Liver (tissue), 9 donors: ENCODE data around the gene HSD11B1L. TPM values are rescaled to one million over a fixed set of nuclear protein-coding genes. Genes with fewer than 3 reads are reported as not detected.

Source experiments
- DNase-seq: peaks from one replicate; pipeline ENCODE4 v3.0.0-alpha.2; 2017; ENCODE audit warnings: low spot score
- H3K27ac ChIP-seq, 2 donors: one replicate each; pipeline ENCODE4 v1.7.0; 2013; ENCODE audit warnings: inconsistent platforms in 2 of 2, low read length in 2 of 2, control low read depth in 1 of 2, low read depth in 1 of 2, mild to moderate bottlenecking in 1 of 2
- H3K27me3 ChIP-seq, 4 donors: one replicate each; pipeline versions ENCODE4 v1.6.1 to v1.7.0; 2013; ENCODE audit warnings: low read length in 3 of 4, inconsistent platforms in 1 of 4, mild to moderate bottlenecking in 1 of 4, moderate library complexity in 1 of 4; ENCODE audit not compliant: control insufficient read depth in 4 of 4, insufficient read depth in 4 of 4
- H3K36me3 ChIP-seq, 4 donors: one replicate each; pipeline versions ENCODE4 v1.6.1 to v1.7.0; 2013; ENCODE audit warnings: low read length in 3 of 4, mild to moderate bottlenecking in 3 of 4, low read depth in 1 of 4, moderate library complexity in 1 of 4; ENCODE audit not compliant: control insufficient read depth in 4 of 4, insufficient read depth in 3 of 4
- H3K4me1 ChIP-seq, 4 donors: one replicate each; pipeline versions ENCODE4 v1.6.1 to v1.7.0; 2013; ENCODE audit warnings: low read length in 3 of 4, mild to moderate bottlenecking in 3 of 4, moderate library complexity in 1 of 4; ENCODE audit not compliant: control insufficient read depth in 4 of 4, insufficient read depth in 4 of 4
- H3K4me3 ChIP-seq, 3 donors: one replicate each; pipeline versions ENCODE4 v1.6.1 to v1.7.0; 2013; ENCODE audit warnings: low read length in 3 of 3, control low read depth in 1 of 3, low read depth in 1 of 3, mild to moderate bottlenecking in 1 of 3
- H3K9ac ChIP-seq, 2 donors: one replicate each; pipeline ENCODE4 v1.7.0; 2013; ENCODE audit warnings: low read length in 2 of 2, mild to moderate bottlenecking in 2 of 2, moderate library complexity in 2 of 2, control low read depth in 1 of 2, low read depth in 1 of 2
- H3K9me3 ChIP-seq, 4 donors: one replicate each; pipeline versions ENCODE4 v1.6.1 to v1.7.0; 2013; ENCODE audit warnings: low read length in 3 of 4; ENCODE audit not compliant: control insufficient read depth in 4 of 4
- EGR1 ChIP-seq, 2 donors: IDR thresholded peaks; 2 replicates each; pipeline ENCODE4 v1.6.1; 2016 to 2018; ENCODE audit warnings: antibody characterized with exemption in 2 of 2, low read depth in 2 of 2
- FOXA1 ChIP-seq: IDR thresholded peaks from 2 replicates; pipeline ENCODE4 v1.6.1; 2016; ENCODE audit warnings: antibody characterized with exemption
- HNF4A ChIP-seq, 2 donors: conservative IDR thresholded peaks; 2 replicates each; pipeline ENCODE4 v1.6.1; 2016; ENCODE audit warnings: antibody characterized with exemption in 2 of 2, mild to moderate bottlenecking in 2 of 2
- HNF4G ChIP-seq: IDR thresholded peaks from 2 replicates; pipeline ENCODE4 v1.6.1; 2016; ENCODE audit warnings: antibody characterized with exemption
- RAD21 ChIP-seq, 2 donors: IDR thresholded peaks; 2 replicates each; pipeline ENCODE4 v1.6.1; 2016; ENCODE audit warnings: antibody characterized with exemption in 2 of 2, mild to moderate bottlenecking in 2 of 2
- WGBS: extraction: QIAGEN DNeasy Blood & Tissue Kit; methylation state at CpG from one replicate; pipeline ENCODE4 v1.1.7; 2013; 5-methylcytosine and 5-hydroxymethylcytosine counted together
- polyA plus RNA-seq, 2 donors: library from polyadenylated mRNA; stranded (reverse) in 1 of 2; unstranded in 1 of 2; fragments of 200-250 nt in 1 of 2; fragments of >200 nt in 1 of 2; fragmentation: Nextera tagmentation in 1 of 2; extraction: Ambion mirVana in 1 of 2; gene quantifications; one replicate each; pipeline versions ENCODE4 v1.2.1 to v1.2.3, GENCODE V29; 2013 to 2015
- total RNA-seq, 2 donors: library from RNA; depleted of rRNA; stranded (reverse); fragments of >200 nt; gene quantifications; one replicate each; pipeline ENCODE4 v1.2.3, GENCODE V29; 2014
- TF ChIP-seq, protein P1 (sequence below): fragments of 150-350 bp; IDR thresholded peaks from 2 replicates; pipeline ENCODE4 v1.5.1; 2017; ENCODE audit warnings: improper control_type of control experiment, low read depth, low read length; ENCODE audit not compliant: missing input control
- TF ChIP-seq, protein P2 (sequence below): IDR thresholded peaks from 2 replicates; pipeline ENCODE4 v1.6.1; 2016; ENCODE audit warnings: antibody characterized with exemption
- donor health status: healthy.
- donor health status: healthy.
- donor health status: healthy.
- donor health status: healthy.
- donor health status: healthy.

Gene HSD11B1L
- total and polyA plus RNA-seq, 4 donors = 1.3 to 2.5 (median 1.9) TPM

GRCh38 chr19:5676772-5677105 is 4.1 kb upstream of the HSD11B1L start:
- 85% methylated on average over 13 of the region's 13 CpGs for WGBS
- peaks cover 0 to 3% (median 0%) of the 10 kb centered on the region in 4 donors for H3K36me3 ChIP-seq
- no peak overlapping the region for H3K27ac ChIP-seq
- H3K9me3 ChIP-seq = no peaks in the 10 kb centered on the region
- no peaks in the 10 kb centered on the region for H3K27me3 ChIP-seq
- no peak overlapping the region for H3K4me3 ChIP-seq
- DNase-seq = no peak
- TF ChIP-seq, protein P1, sequence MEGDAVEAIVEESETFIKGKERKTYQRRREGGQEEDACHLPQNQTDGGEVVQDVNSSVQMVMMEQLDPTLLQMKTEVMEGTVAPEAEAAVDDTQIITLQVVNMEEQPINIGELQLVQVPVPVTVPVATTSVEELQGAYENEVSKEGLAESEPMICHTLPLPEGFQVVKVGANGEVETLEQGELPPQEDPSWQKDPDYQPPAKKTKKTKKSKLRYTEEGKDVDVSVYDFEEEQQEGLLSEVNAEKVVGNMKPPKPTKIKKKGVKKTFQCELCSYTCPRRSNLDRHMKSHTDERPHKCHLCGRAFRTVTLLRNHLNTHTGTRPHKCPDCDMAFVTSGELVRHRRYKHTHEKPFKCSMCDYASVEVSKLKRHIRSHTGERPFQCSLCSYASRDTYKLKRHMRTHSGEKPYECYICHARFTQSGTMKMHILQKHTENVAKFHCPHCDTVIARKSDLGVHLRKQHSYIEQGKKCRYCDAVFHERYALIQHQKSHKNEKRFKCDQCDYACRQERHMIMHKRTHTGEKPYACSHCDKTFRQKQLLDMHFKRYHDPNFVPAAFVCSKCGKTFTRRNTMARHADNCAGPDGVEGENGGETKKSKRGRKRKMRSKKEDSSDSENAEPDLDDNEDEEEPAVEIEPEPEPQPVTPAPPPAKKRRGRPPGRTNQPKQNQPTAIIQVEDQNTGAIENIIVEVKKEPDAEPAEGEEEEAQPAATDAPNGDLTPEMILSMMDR = no peak
- TF ChIP-seq RAD21 (IDR thresholded peaks at IDR 0.05) (no peak), HNF4G (no peak), FOXA1 (no peak), HNF4A (conservative IDR thresholded peaks at IDR 0.05) (no peak), EGR1 (IDR thresholded peaks at IDR 0.05; ENCODE audit: low read depth in 2 of 2) (no peak)
- TF ChIP-seq, protein P2, sequence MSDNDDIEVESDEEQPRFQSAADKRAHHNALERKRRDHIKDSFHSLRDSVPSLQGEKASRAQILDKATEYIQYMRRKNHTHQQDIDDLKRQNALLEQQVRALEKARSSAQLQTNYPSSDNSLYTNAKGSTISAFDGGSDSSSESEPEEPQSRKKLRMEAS = no peak
- H3K4me1 ChIP-seq = peaks cover 4 to 22% (median 13%) of the 10 kb centered on the region in 4 donors
- no peak overlapping the region for H3K9ac ChIP-seq

DNA sequence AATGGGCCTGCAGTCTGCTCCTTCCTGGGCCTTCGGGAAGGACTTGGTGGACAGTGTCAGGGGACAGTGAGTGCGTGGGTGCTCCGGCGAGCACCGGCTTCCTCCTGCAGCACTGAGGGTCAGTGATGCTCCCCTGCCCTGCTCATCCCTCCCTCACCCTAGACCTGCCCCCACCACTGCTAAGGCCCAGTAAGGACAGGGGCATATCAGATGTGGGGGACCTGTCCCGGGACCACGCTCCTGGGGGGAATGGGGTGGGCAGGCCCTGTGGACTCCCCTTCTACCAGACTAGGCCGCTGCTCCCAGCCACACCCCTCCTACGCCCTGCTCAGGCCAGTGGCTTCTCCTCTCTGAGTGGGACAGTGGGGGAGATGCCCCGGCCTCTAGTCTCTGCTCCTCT is 3.7 kb upstream of the HSD11B1L start:
- WGBS = 93% methylated on average over 10 of the region's 10 CpGs
- no peaks in the 10 kb centered on the region for H3K27me3 ChIP-seq

GRCh38 chr19:5677580-5677979 is 3.2 kb upstream of the HSD11B1L start:
- H3K9ac ChIP-seq = no peak overlapping the region
- H3K27me3 ChIP-seq = no peaks in the 10 kb centered on the region
- no peak for DNase-seq
- H3K4me1 ChIP-seq = peaks cover 4 to 22% (median 13%) of the 10 kb centered on the region in 4 donors
- 94% methylated on average over 9 of the region's 9 CpGs for WGBS
- no peaks in the 10 kb centered on the region for H3K9me3 ChIP-seq
- no peaks in the 10 kb centered on the region for H3K36me3 ChIP-seq
- H3K4me3 ChIP-seq = no peak overlapping the region
- H3K27ac ChIP-seq = no peak overlapping the region
- no peak for TF ChIP-seq EGR1 (IDR thresholded peaks at IDR 0.05; ENCODE audit: low read depth in 2 of 2)
- TF ChIP-seq FOXA1 = no peak
- TF ChIP-seq, protein P2 = no peak

More for the DNA sequence above, 3.7 kb upstream of the HSD11B1L start:
- no peak for DNase-seq
- no peaks in the 10 kb centered on the region for H3K36me3 ChIP-seq
- peaks cover 4 to 22% (median 13%) of the 10 kb centered on the region in 4 donors for H3K4me1 ChIP-seq
- H3K27ac ChIP-seq = no peak overlapping the region
- H3K4me3 ChIP-seq = no peak overlapping the region
- no peak overlapping the region for H3K9ac ChIP-seq
- TF ChIP-seq, protein P1 = no peak
- TF ChIP-seq RAD21 (IDR thresholded peaks at IDR 0.05) = no peak
- no peaks in the 10 kb centered on the region for H3K9me3 ChIP-seq
